BE2C (cell line): Measurements from ENCODE around the gene KCTD15.
A peak's percentile ranks its signal among the peaks of the same experiment; 100 is the strongest.

Source experiments
- DNase-seq: peaks from one replicate; pipeline ENCODE4 v3.0.0-alpha.2; 2020
- H3K27me3 ChIP-seq: fragments of 250-450 bp; sonication (Bioruptor Pico); 2 replicates; pipeline ENCODE4 v1.5.1; 2020; ENCODE audit warnings: mild to moderate bottlenecking
- H3K36me3 ChIP-seq: fragments of 250-450 bp; sonication (Bioruptor Pico); 2 replicates; pipeline ENCODE4 v1.5.1; 2020; ENCODE audit warnings: mild to moderate bottlenecking
- H3K4me1 ChIP-seq: fragments of 250-450 bp; sonication (Bioruptor Pico); 2 replicates; pipeline ENCODE4 v1.5.1; 2020
- H3K4me3 ChIP-seq: 2 replicates; pipeline ENCODE4 v1.5.1; 2011; ENCODE audit warnings: low read depth, low read length
- H3K9me3 ChIP-seq: fragments of 250-450 bp; sonication (Bioruptor Pico); 2 replicates; pipeline ENCODE4 v1.5.1; 2020
- TF ChIP-seq, protein P1 (sequence below): IDR thresholded peaks from 2 replicates; pipeline ENCODE4 v1.5.1; 2012; ENCODE audit warnings: mild to moderate bottlenecking, low read depth, low read length

The KCTD15 gene

DNA sequence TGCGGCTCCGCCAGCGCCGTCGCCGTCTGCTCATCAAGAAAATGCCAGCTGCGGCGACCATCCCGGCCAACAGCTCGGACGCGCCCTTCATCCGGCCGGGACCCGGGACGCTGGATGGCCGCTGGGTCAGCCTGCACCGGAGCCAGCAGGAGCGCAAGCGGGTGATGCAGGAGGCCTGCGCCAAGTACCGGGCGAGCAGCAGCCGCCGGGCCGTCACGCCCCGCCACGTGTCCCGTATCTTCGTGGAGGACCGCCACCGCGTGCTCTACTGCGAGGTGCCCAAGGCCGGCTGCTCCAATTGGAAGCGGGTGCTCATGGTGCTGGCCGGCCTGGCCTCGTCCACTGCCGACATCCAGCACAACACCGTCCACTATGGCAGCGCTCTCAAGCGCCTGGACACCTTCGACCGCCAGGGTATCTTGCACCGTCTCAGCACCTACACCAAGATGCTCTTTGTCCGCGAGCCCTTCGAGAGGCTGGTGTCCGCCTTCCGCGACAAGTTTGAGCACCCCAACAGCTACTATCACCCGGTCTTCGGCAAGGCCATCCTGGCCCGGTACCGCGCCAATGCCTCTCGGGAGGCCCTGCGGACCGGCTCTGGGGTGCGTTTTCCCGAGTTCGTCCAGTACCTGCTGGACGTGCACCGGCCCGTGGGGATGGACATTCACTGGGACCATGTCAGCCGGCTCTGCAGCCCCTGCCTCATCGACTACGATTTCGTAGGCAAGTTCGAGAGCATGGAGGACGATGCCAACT lies 24.4 kb upstream of the KCTD15 start:
- H3K36me3 ChIP-seq, result peaks cover 4% of the 10 kb centered on the region; the same call in 1 of the 2 replicates
- TF ChIP-seq, protein P1, sequence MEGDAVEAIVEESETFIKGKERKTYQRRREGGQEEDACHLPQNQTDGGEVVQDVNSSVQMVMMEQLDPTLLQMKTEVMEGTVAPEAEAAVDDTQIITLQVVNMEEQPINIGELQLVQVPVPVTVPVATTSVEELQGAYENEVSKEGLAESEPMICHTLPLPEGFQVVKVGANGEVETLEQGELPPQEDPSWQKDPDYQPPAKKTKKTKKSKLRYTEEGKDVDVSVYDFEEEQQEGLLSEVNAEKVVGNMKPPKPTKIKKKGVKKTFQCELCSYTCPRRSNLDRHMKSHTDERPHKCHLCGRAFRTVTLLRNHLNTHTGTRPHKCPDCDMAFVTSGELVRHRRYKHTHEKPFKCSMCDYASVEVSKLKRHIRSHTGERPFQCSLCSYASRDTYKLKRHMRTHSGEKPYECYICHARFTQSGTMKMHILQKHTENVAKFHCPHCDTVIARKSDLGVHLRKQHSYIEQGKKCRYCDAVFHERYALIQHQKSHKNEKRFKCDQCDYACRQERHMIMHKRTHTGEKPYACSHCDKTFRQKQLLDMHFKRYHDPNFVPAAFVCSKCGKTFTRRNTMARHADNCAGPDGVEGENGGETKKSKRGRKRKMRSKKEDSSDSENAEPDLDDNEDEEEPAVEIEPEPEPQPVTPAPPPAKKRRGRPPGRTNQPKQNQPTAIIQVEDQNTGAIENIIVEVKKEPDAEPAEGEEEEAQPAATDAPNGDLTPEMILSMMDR, result no peak
- peaks cover 13% of the 10 kb centered on the region for H3K4me1 ChIP-seq
- H3K9me3 ChIP-seq, result no peaks in the 10 kb centered on the region
- H3K4me3 ChIP-seq, result no peak overlapping the region
- no peaks in the 10 kb centered on the region for H3K27me3 ChIP-seq
- no peak for DNase-seq

DNA sequence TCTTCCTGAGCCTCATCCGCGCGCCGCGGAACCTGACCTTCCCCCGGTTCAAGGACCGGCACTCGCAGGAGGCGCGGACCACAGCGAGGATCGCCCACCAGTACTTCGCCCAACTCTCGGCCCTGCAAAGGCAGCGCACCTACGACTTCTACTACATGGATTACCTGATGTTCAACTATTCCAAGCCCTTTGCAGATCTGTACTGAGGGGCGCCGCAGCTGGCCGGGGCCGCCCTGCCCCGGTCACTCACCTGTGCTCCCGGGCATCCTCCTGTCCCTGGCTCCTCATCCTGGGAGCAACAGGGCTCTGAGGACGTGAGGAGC lies 23.9 kb upstream of the KCTD15 start:
- Histone ChIP-seq H3K36me3 (peaks cover 4% of the 10 kb centered on the region; the same call in 1 of the 2 replicates), H3K4me1 (peaks cover 13% of the 10 kb centered on the region), H3K9me3 (no peaks in the 10 kb centered on the region), H3K4me3 (no peak overlapping the region), H3K27me3 (no peaks in the 10 kb centered on the region)
- no peak for DNase-seq
- TF ChIP-seq, protein P1, result no peak

GRCh38 chr19:33773704-33774624 lies 22.7 kb upstream of the KCTD15 start:
- TF ChIP-seq, protein P1, result no peak
- Histone ChIP-seq H3K9me3 (no peaks in the 10 kb centered on the region), H3K27me3 (no peaks in the 10 kb centered on the region), H3K4me1 (peaks cover 15% of the 10 kb centered on the region), H3K36me3 (peaks cover 4% of the 10 kb centered on the region; the same call in 1 of the 2 replicates), H3K4me3 (no peak overlapping the region)
- peak; percentile 63 for DNase-seq

GRCh38 chr19:33774751-33775150 lies 21.9 kb upstream of the KCTD15 start:
- DNase-seq, result no peak
- Histone ChIP-seq H3K27me3 (no peaks in the 10 kb centered on the region), H3K36me3 (peaks cover 4% of the 10 kb centered on the region; the same call in 1 of the 2 replicates), H3K4me1 (peaks cover 12% of the 10 kb centered on the region), H3K9me3 (no peaks in the 10 kb centered on the region), H3K4me3 (no peak overlapping the region)
- TF ChIP-seq, protein P1, result no peak

GRCh38 chr19:33775731-33776487 lies 20.8 kb upstream of the KCTD15 start:
- Histone ChIP-seq H3K9me3 (no peaks in the 10 kb centered on the region), H3K4me1 (peaks cover 12% of the 10 kb centered on the region), H3K4me3 (no peak overlapping the region), H3K36me3 (peaks cover 4% of the 10 kb centered on the region; the same call in 1 of the 2 replicates), H3K27me3 (no peaks in the 10 kb centered on the region)
- TF ChIP-seq, protein P1, result no peak
- DNase-seq, result no peak
